ENCODE measurements around the gene RYR2.

DNA sequence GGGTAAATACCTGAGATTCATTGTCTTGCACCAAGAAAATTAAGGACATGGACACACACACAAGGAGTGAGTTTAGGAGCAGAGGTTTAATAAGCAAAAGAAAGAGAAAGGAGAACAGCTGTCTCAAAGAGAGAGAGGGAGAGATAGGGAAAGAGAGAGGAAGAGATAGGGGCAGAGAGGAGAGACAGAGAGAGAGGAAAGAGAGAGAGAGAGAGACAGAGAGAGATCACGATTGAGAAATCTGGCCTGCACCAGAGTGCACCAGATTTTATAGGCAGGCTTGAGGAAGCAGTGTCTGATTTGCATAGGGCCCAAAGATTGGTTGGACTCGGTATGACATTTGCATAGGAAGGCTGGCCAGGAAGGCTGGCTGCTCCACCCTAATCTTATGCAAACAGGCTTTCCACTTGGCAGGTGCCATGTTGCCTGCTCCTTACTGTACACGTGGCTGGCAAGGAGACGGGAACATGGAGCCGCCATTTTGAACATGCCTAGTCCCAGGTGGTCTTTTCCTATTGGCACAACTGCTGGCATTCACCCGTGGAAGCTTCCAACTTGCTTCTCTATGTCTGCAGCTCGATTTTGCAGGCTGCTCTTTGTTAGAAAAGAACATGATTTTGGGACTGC, 428.8 kb downstream of the RYR2 start:
- TF ChIP-seq, protein P1, sequence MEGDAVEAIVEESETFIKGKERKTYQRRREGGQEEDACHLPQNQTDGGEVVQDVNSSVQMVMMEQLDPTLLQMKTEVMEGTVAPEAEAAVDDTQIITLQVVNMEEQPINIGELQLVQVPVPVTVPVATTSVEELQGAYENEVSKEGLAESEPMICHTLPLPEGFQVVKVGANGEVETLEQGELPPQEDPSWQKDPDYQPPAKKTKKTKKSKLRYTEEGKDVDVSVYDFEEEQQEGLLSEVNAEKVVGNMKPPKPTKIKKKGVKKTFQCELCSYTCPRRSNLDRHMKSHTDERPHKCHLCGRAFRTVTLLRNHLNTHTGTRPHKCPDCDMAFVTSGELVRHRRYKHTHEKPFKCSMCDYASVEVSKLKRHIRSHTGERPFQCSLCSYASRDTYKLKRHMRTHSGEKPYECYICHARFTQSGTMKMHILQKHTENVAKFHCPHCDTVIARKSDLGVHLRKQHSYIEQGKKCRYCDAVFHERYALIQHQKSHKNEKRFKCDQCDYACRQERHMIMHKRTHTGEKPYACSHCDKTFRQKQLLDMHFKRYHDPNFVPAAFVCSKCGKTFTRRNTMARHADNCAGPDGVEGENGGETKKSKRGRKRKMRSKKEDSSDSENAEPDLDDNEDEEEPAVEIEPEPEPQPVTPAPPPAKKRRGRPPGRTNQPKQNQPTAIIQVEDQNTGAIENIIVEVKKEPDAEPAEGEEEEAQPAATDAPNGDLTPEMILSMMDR (IDR thresholded peaks at IDR 0.05), result no peak
- no peak for TF ChIP-seq POLR2A (IDR thresholded peaks at IDR 0.05)

Measured in tibial nerve (tissue), 3 donors.